Testis (tissue), 2 donors: ENCODE data around the gene KRTAP5-6.

Experiments
- POLR2A ChIP-seq: fragments of 450-650 bp; IDR thresholded peaks from one replicate; pipeline ENCODE4 v1.6.1; 2017; ENCODE audit warnings: antibody characterized with exemption, mild to moderate bottlenecking, moderate library complexity
- TF ChIP-seq, protein P1 (sequence below), 3 experiments: fragments of 450-650 bp in 2 of 3; fragments of 200-600 bp in 1 of 3; sonication (generic) in 1 of 3; IDR thresholded peaks; one replicate each; pipeline ENCODE4 v1.5.1; 2016 to 2019; ENCODE audit warnings: antibody characterized with exemption in 3 of 3, mild to moderate bottlenecking in 2 of 3, moderate library complexity in 1 of 3

DNA sequence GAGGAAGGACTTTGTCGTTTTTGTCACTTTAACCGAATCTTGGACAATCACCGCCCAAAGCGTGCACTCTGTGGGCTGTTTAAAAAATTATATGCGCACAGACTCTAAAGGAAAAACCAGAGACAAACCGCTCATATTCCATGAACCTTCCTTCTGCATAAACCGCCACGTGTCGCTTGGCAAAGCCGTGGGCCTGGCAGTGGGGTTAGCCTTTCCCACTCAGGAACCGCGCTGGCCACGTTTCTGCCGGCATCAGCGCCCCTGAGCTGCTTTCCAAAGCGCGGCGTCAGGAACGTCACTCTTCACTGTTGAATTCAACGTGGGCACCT, 44.6 kb upstream of the KRTAP5-6 start:
- TF ChIP-seq, protein P1, sequence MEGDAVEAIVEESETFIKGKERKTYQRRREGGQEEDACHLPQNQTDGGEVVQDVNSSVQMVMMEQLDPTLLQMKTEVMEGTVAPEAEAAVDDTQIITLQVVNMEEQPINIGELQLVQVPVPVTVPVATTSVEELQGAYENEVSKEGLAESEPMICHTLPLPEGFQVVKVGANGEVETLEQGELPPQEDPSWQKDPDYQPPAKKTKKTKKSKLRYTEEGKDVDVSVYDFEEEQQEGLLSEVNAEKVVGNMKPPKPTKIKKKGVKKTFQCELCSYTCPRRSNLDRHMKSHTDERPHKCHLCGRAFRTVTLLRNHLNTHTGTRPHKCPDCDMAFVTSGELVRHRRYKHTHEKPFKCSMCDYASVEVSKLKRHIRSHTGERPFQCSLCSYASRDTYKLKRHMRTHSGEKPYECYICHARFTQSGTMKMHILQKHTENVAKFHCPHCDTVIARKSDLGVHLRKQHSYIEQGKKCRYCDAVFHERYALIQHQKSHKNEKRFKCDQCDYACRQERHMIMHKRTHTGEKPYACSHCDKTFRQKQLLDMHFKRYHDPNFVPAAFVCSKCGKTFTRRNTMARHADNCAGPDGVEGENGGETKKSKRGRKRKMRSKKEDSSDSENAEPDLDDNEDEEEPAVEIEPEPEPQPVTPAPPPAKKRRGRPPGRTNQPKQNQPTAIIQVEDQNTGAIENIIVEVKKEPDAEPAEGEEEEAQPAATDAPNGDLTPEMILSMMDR (IDR thresholded peaks at IDR 0.05): no peak
- TF ChIP-seq POLR2A: no peak
